DOHH2 (cell line): Measurements from ENCODE around the gene PPP4R2.

Experiments used
- H3F3A ChIP-seq: fragments of 200-600 bp; sonication (generic), shearing (Covaris generic); 2 replicates; pipeline ENCODE4 v1.6.0; 2016; ENCODE audit warnings: antibody characterized with exemption, mild to moderate bottlenecking; ENCODE audit not compliant: control insufficient read depth, insufficient read depth
- H3K27ac ChIP-seq: fragments of 200-600 bp; sonication (generic); 2 replicates; pipeline ENCODE4 v1.5.1; 2014; ENCODE audit warnings: low read depth, mild to moderate bottlenecking, low read length, moderate library complexity
- H3K27me3 ChIP-seq: fragments of 200-600 bp; sonication (generic); 2 replicates; pipeline ENCODE4 v1.6.1; 2014; ENCODE audit warnings: mild to moderate bottlenecking, low read length, mixed read lengths; ENCODE audit not compliant: control insufficient read depth
- H3K36me3 ChIP-seq: fragments of 200-600 bp; sonication (generic); 2 replicates; pipeline ENCODE4 v1.6.1; 2014; ENCODE audit warnings: mild to moderate bottlenecking, low read length, moderate library complexity, mixed read lengths; ENCODE audit not compliant: control insufficient read depth
- H3K4me1 ChIP-seq: fragments of 200-600 bp; sonication (generic); 2 replicates; pipeline ENCODE4 v1.6.1; 2014; ENCODE audit warnings: mild to moderate bottlenecking, low read length, mixed read lengths; ENCODE audit not compliant: control insufficient read depth
- H3K4me2 ChIP-seq: fragments of 200-600 bp; sonication (generic); 2 replicates; pipeline ENCODE4 v1.6.0; 2014; ENCODE audit warnings: mild to moderate bottlenecking, low read length, moderate library complexity
- H3K4me3 ChIP-seq: fragments of 200-600 bp; sonication (generic); 2 replicates; pipeline ENCODE4 v1.5.1; 2014; ENCODE audit warnings: mild to moderate bottlenecking, low read length, mixed read lengths
- H3K79me2 ChIP-seq: fragments of 200-600 bp; sonication (generic); 2 replicates; pipeline ENCODE4 v1.6.1; 2014; ENCODE audit warnings: mild to moderate bottlenecking, low read length, mixed read lengths; ENCODE audit not compliant: control insufficient read depth
- H3K9me2 ChIP-seq: fragments of 200-600 bp; sonication (generic); replicated peaks from 2 replicates; pipeline ENCODE4 v1.6.1; 2014; ENCODE audit warnings: mild to moderate bottlenecking, low read length, mixed read lengths; ENCODE audit not compliant: control insufficient read depth
- H3K9me3 ChIP-seq: fragments of 200-600 bp; sonication (generic); 2 replicates; pipeline ENCODE4 v1.6.1; 2014; ENCODE audit warnings: antibody characterized with exemption, low read length, mixed read lengths; ENCODE audit not compliant: control insufficient read depth, insufficient read depth
- H4K20me1 ChIP-seq: fragments of 200-600 bp; sonication (generic); 2 replicates; pipeline ENCODE4 v1.6.0; 2014; ENCODE audit warnings: low read depth, mild to moderate bottlenecking, antibody characterized with exemption, low read length, moderate library complexity; ENCODE audit not compliant: control insufficient read depth, insufficient read depth
- CTCF ChIP-seq: fragments of 200-600 bp; sonication (generic); IDR thresholded peaks from one replicate; pipeline ENCODE4 v1.5.1; 2014; ENCODE audit warnings: antibody characterized with exemption, mild to moderate bottlenecking, low read depth, low read length; ENCODE audit not compliant: poor library complexity, severe bottlenecking
- EZH2phosphoT487 ChIP-seq: fragments of 200-600 bp; sonication (generic); IDR thresholded peaks from 2 replicates; pipeline ENCODE4 v1.6.1; 2017; ENCODE audit warnings: borderline replicate concordance, mild to moderate bottlenecking, antibody characterized with exemption, low read length, moderate library complexity, mixed read lengths

The PPP4R2 gene

GRCh38 chr3:73096169-73096568, 99.6 kb downstream of the PPP4R2 start:
- H3K79me2 ChIP-seq: no peaks in the 10 kb centered on the region

GRCh38 chr3:73098026-73098425, 101.4 kb downstream of the PPP4R2 start:
- H3K27ac ChIP-seq: no peak overlapping the region
- no peaks in the 10 kb centered on the region for H3K9me2 ChIP-seq
- no peaks in the 10 kb centered on the region for H3K36me3 ChIP-seq
- peaks cover 3% of the 10 kb centered on the region; the same call in 1 of the 2 replicates for H3K27me3 ChIP-seq
- no peaks in the 10 kb centered on the region for H3K9me3 ChIP-seq
- no peaks in the 10 kb centered on the region for H4K20me1 ChIP-seq
- no peaks in the 10 kb centered on the region for H3F3A ChIP-seq
- no peak overlapping the region for H3K4me3 ChIP-seq
- H3K4me1 ChIP-seq: no peaks in the 10 kb centered on the region
- TF ChIP-seq CTCF: no peak
- no peak for TF ChIP-seq EZH2phosphoT487
- H3K79me2 ChIP-seq: no peaks in the 10 kb centered on the region
- no peak overlapping the region for H3K4me2 ChIP-seq

More at GRCh38 chr3:73096169-73096568, 99.6 kb downstream of the PPP4R2 start:
- TF ChIP-seq CTCF (no peak), EZH2phosphoT487 (no peak)
- H3K4me3 ChIP-seq: no peak overlapping the region
- H3K27ac ChIP-seq: no peak overlapping the region
- H3K9me2 ChIP-seq: no peaks in the 10 kb centered on the region
- H3K36me3 ChIP-seq: no peaks in the 10 kb centered on the region
- no peaks in the 10 kb centered on the region for H4K20me1 ChIP-seq
- H3K4me1 ChIP-seq: no peaks in the 10 kb centered on the region
- H3F3A ChIP-seq: no peaks in the 10 kb centered on the region
- H3K27me3 ChIP-seq: peaks cover 3% of the 10 kb centered on the region; the same call in 1 of the 2 replicates
- H3K4me2 ChIP-seq: no peak overlapping the region
- H3K9me3 ChIP-seq: no peaks in the 10 kb centered on the region

- Histone ChIP-seq H3K4me3 (no peak overlapping the region), H3K27ac (no peak overlapping the region), H3K9me2 (no peaks in the 10 kb centered on the region), H3K9me3 (no peaks in the 10 kb centered on the region), H3K27me3 (peaks cover 3% of the 10 kb centered on the region; the same call in 1 of the 2 replicates), H3K4me1 (no peaks in the 10 kb centered on the region), H3K79me2 (no peaks in the 10 kb centered on the region), H3K4me2 (no peak overlapping the region), H3K36me3 (no peaks in the 10 kb centered on the region), H4K20me1 (no peaks in the 10 kb centered on the region), H3F3A (no peaks in the 10 kb centered on the region)
- TF ChIP-seq CTCF (no peak), EZH2phosphoT487 (no peak)
Measured at GRCh38 chr3:73098873-73099272, 102.3 kb downstream of the PPP4R2 start.
